WI38 (cell line): ENCODE measurements around the gene ITGA3.

Experiments
- H3K4me3 ChIP-seq: 2 replicates; pipeline ENCODE4 v1.5.1; 2011; ENCODE audit warnings: low read depth, mild to moderate bottlenecking, control low read depth, low read length
- TF ChIP-seq, protein P1 (sequence below): IDR thresholded peaks from 2 replicates; pipeline ENCODE4 v1.5.1; 2012; ENCODE audit warnings: low read depth, mild to moderate bottlenecking, control low read depth, low read length

The ITGA3 gene

DNA sequence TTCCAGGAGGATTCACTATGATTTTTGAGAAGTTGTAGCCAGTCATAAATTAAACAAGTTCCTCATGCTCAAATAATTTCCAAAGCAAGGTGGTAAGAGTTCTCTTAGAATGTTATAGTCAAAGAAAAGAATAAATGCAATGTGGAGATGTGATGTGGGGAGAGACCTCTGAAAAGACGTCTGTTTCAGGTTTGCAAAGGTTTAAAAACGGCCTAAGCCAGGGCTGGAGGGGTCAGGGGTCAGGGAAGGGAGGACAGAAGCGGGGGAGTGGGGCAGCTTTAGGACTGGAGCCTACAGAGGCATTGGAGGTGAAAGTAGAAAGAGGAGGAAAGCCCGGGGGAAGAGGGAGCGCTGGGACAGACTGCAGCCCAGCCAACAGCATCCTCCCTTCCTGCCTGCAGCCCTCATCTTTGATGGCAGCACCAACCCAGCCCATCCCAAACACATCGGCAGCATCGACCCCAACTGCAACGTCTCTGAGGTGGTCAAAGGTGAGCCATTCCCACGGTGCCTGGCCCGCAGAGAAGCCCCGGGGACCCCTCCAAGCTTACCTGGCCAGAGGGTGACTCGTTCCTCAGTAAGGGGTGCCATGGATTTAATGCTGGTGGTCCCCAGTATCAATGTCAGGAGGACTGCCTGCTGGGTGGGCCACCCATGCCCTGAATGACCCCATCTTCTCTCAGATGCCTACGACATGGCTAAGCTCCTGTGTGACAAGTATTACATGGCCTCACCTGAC, 50.7 kb downstream of the ITGA3 start:
- TF ChIP-seq, protein P1, sequence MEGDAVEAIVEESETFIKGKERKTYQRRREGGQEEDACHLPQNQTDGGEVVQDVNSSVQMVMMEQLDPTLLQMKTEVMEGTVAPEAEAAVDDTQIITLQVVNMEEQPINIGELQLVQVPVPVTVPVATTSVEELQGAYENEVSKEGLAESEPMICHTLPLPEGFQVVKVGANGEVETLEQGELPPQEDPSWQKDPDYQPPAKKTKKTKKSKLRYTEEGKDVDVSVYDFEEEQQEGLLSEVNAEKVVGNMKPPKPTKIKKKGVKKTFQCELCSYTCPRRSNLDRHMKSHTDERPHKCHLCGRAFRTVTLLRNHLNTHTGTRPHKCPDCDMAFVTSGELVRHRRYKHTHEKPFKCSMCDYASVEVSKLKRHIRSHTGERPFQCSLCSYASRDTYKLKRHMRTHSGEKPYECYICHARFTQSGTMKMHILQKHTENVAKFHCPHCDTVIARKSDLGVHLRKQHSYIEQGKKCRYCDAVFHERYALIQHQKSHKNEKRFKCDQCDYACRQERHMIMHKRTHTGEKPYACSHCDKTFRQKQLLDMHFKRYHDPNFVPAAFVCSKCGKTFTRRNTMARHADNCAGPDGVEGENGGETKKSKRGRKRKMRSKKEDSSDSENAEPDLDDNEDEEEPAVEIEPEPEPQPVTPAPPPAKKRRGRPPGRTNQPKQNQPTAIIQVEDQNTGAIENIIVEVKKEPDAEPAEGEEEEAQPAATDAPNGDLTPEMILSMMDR: no peak

DNA sequence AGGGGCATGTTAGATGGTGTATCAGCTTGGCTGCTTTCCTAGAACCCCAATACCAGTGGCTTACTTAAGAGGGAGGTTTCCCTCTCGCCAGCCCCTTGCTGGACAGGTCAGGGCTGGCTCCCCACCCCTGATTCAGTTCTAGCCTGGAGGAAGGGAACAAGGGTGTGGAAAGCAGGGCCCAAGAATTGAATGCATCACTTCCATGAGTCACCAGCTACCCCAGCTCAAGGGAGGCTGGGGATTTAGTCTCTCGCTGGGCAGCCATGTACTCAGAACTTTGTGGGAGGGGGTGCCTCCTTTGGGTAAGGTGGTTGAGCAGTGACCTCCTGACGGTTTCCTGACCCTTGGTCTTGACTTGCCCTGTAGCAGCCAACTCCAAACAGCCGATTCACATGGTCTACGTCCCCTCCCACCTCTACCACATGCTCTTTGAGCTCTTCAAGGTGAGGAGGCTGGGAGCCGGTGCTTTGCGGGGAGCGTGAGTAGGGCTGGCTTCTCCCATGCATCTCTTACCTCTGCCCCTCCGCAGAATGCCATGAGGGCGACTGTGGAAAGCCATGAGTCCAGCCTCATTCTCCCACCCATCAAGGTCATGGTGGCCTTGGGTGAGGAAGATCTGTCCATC, 52.0 kb downstream of the ITGA3 start:
- TF ChIP-seq, protein P1: no peak
- no peak overlapping the region for H3K4me3 ChIP-seq

More for the DNA sequence above, 50.7 kb downstream of the ITGA3 start:
- H3K4me3 ChIP-seq: no peak overlapping the region

DNA sequence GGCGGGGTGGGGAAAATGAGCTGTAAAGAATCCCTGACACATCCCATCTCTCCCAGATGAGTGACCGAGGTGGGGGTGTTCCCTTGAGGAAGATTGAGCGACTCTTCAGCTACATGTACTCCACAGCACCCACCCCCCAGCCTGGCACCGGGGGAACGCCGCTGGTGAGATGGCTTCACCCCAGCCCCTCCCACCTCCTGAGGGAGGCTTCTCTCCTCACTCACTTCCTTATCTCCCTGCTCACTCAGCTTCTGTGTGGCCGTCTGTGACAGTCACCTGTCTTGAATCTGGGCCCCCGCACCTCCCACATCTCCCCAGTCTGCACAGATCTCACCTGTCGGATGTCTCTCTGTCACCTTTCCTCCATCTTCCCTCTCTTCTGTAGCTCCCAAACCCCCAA, 52.6 kb downstream of the ITGA3 start:
- H3K4me3 ChIP-seq: no peak overlapping the region
- TF ChIP-seq, protein P1: no peak

DNA sequence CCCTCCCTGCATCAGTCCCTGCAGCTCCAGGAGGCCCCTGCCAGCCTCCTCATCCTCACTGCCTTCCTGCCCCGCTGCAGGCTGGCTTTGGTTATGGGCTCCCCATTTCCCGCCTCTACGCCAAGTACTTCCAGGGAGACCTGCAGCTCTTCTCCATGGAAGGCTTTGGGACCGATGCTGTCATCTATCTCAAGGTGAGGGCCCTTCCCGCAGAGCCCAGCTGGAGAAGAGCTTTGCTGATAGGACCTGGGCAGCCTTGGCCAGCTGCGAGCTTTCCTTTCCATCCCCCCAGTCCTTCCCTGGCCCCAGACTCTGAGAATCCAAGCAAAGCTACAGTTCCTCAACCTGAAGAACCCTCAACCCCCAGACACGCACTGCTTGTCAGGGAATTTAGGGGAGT, 53.3 kb downstream of the ITGA3 start:
- TF ChIP-seq, protein P1: no peak
- H3K4me3 ChIP-seq: no peak overlapping the region

DNA sequence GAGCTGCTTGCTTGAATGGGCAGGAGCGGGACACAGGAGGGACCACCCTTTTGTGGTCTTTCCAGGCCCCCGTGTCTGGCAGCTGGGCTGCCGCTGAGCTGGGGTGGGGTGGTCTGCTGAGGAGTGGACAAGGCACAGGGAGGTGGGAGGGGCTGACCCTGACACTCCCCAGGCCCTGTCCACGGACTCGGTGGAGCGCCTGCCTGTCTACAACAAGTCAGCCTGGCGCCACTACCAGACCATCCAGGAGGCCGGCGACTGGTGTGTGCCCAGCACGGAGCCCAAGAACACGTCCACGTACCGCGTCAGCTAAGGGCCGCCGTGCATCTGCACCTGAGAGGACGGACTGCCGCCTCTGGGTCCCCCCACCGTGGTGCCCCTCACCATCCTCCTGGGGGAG, 53.9 kb downstream of the ITGA3 start:
- TF ChIP-seq, protein P1: no peak
- H3K4me3 ChIP-seq: no peak overlapping the region

DNA sequence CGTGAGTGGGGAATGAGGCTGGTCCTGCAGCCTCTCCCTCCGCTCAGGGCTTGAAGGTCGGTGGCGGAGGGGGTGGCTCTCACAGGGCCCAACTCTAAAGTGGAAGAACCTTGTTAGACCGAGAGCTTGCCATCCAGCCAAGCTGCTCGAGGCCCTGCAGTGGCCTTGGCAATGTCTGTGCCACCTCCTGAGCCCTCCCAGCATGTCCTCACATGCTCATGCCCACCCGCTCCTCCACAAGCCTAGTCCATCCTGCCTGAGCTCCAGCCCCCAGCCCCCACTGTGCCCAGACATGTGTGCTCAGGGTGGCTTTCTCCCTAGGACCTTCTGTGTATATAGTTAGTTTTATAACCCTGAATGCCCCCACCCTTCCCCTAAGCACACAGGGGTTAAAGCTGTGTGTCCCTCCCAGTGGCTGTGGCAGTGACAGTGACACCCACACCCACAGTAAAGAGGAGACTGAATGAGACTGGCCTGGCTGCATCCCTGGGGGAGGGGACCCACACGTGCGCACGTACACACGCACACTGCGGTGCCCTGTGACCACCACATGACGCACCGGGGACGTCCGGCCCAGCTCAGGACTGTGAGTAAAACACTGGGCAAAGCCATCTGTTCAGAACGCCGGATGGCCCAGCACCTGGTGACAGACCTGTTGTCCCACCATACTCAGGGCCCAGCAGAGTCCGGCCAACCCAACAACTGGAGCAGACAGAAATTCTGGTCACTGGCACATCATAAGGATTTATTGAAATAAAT, 54.9 kb downstream of the ITGA3 start:
- TF ChIP-seq, protein P1: no peak
- no peak overlapping the region for H3K4me3 ChIP-seq
